ENCODE results near the gene TGIF2. TPM values are rescaled to one million over a fixed set of nuclear protein-coding genes. Genes with fewer than 3 reads are reported as not detected.
A peak's percentile ranks its signal among the peaks of the same experiment; 100 is the strongest.

TGIF2 gene
- total and polyA plus RNA-seq, 2 donors (not counting 3 experiments of a cell fraction or from before 2014, with no cell fraction given) = 18.9 to 21.0 TPM

DNA sequence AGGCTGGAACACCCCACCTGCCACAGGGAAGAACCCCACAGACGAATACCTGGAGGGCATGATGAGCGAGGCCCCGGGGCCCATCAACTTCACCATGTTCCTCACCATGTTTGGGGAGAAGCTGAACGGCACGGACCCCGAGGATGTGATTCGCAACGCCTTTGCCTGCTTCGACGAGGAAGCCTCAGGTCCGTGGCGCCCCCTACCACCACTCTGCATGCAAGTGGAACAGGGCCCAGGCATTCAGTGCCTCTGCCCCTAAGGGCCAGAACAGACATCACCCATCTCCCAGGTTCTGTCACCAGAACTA is 25.4 kb upstream of the TGIF2 start:
- no peaks in the 10 kb centered on the region for H3K79me2 ChIP-seq (ENCODE audit: control insufficient read depth, insufficient read depth, low read length)
- no peak for FAIRE-seq
- no TSS peak for BruUV-seq (replicated peaks)

DNA sequence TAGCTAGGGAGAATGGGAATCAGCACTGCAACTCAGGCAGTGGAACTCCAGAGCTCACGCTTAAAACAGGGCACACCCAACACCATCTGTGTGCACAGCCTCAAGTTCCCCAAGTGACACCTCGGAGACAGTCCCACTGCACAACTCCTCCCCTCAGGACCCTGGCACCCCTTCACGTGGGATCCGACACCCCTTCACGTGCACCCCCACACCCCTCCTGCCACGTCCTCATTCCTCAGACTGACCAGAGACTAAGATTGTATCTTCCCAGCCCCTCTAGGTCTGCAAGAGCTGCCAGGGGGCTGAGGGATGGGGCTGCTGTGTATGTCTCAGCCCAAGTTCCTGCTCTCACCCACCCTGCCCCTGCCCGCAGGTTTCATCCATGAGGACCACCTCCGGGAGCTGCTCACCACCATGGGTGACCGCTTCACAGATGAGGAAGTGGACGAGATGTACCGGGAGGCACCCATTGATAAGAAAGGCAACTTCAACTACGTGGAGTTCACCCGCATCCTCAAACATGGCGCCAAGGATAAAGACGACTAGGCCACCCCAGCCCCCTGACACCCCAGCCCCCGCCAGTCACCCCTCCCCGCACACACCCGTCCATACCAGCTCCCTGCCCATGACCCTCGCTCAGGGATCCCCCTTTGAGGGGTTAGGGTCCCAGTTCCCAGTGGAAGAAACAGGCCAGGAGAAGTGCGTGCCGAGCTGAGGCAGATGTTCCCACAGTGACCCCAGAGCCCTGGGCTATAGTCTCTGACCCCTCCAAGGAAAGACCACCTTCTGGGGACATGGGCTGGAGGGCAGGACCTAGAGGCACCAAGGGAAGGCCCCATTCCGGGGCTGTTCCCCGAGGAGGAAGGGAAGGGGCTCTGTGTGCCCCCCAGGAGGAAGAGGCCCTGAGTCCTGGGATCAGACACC is 24.4 kb upstream of the TGIF2 start:
- TF ChIP-seq MYC (IDR thresholded peaks at IDR 0.05; ENCODE audit: low read depth, low read length) (no peak), GATA2 (IDR thresholded peaks at IDR 0.05; ENCODE audit: insufficient read depth, insufficient read length, low read depth, low read length) (no peak), JUN (IDR thresholded peaks at IDR 0.05; ENCODE audit: borderline replicate concordance, insufficient read depth, insufficient read length, low read depth) (no peak), POLR2A (IDR thresholded peaks at IDR 0.05; ENCODE audit: low read depth, low read length) (no peak), POLR2AphosphoS5 (IDR thresholded peaks at IDR 0.05; ENCODE audit: insufficient read depth, low read depth, low read length) (no peak), EZH2 (IDR thresholded peaks at IDR 0.05; ENCODE audit: borderline replicate concordance, low read depth, low read length, severe bottlenecking) (no peak), FOS (IDR thresholded peaks at IDR 0.05; ENCODE audit: borderline replicate concordance, insufficient read depth, low read length) (no peak)
- TF ChIP-seq, protein P1, sequence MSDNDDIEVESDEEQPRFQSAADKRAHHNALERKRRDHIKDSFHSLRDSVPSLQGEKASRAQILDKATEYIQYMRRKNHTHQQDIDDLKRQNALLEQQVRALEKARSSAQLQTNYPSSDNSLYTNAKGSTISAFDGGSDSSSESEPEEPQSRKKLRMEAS (IDR thresholded peaks at IDR 0.05; ENCODE audit: insufficient read depth, insufficient read length) = no peak
- TF ChIP-seq, protein P2, sequence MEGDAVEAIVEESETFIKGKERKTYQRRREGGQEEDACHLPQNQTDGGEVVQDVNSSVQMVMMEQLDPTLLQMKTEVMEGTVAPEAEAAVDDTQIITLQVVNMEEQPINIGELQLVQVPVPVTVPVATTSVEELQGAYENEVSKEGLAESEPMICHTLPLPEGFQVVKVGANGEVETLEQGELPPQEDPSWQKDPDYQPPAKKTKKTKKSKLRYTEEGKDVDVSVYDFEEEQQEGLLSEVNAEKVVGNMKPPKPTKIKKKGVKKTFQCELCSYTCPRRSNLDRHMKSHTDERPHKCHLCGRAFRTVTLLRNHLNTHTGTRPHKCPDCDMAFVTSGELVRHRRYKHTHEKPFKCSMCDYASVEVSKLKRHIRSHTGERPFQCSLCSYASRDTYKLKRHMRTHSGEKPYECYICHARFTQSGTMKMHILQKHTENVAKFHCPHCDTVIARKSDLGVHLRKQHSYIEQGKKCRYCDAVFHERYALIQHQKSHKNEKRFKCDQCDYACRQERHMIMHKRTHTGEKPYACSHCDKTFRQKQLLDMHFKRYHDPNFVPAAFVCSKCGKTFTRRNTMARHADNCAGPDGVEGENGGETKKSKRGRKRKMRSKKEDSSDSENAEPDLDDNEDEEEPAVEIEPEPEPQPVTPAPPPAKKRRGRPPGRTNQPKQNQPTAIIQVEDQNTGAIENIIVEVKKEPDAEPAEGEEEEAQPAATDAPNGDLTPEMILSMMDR (IDR thresholded peaks at IDR 0.05; ENCODE audit: extremely low read depth in 1 of 2, insufficient read depth in 1 of 2, low read depth in 1 of 2, low read length in 2 of 2) = no peak
- no peaks in the 10 kb centered on the region for H3K9me3 ChIP-seq (replicated peaks; ENCODE audit: control insufficient read depth, insufficient read depth, low read length)
- H3K27ac ChIP-seq (ENCODE audit: insufficient read depth, low read depth, low read length) = no peak overlapping the region
- H3K36me3 ChIP-seq (ENCODE audit: control insufficient read depth in 2 of 2, extremely low read depth in 1 of 2, insufficient read depth in 2 of 2, low read length in 2 of 2) = peaks cover 0 to 5% of the 10 kb centered on the region in 2 experiments
- H3K4me1 ChIP-seq (ENCODE audit: control insufficient read depth, extremely low read depth, insufficient read depth, low read length) = peaks cover 5% of the 10 kb centered on the region
- H3K9ac ChIP-seq (replicated peaks; ENCODE audit: extremely low read depth, insufficient read depth, low read length) = no peak overlapping the region
- ChIA-PET CTCF (no interaction called here), POLR2A (no interaction called here)
- FAIRE-seq (no peak), DNase-seq (ENCODE audit: low read depth, low spot score) (no peak)
- no peaks in the 10 kb centered on the region for H3K27me3 ChIP-seq (ENCODE audit: control insufficient read depth in 2 of 2, insufficient read depth in 2 of 2, low read length in 2 of 2)
- intact Hi-C loops (cut with micrococcal nuclease) = no loop called here
- H4K20me1 ChIP-seq (replicated peaks; ENCODE audit: control insufficient read depth, extremely low read depth, insufficient read depth, low read length) = no peaks in the 10 kb centered on the region
- dilution Hi-C loops (cut with MboI; ENCODE audit: extremely low pct_ligation_motif_present, low sequenced_read_pairs) = no loop called here
- no peak overlapping the region for H3K4me2 ChIP-seq (ENCODE audit: insufficient read depth, low read length)
- H2AFZ ChIP-seq (ENCODE audit: low read depth, low read length) = no peak overlapping the region
- H3K9me1 ChIP-seq (replicated peaks; ENCODE audit: control insufficient read depth, extremely low read depth, insufficient read depth, low read length) = no peaks in the 10 kb centered on the region
- TSS peak; percentile 80 for BruUV-seq (replicated peaks)
- no peak overlapping the region for H3K4me3 ChIP-seq (replicated peaks in 1 of 3; ENCODE audit: insufficient read depth in 1 of 3, low read depth in 1 of 3, low read length in 3 of 3)
- no peaks in the 10 kb centered on the region for H3K79me2 ChIP-seq (ENCODE audit: control insufficient read depth, insufficient read depth, low read length)

More for the DNA sequence above, 25.4 kb upstream of the TGIF2 start:
- intact Hi-C loops (cut with micrococcal nuclease) = no loop called here
- no peak for DNase-seq (ENCODE audit: low read depth, low spot score)
- dilution Hi-C loops (cut with MboI; ENCODE audit: extremely low pct_ligation_motif_present, low sequenced_read_pairs) = no loop called here
- CTCF ChIA-PET = interaction anchor here (1.3 kb wide), 1 partner anchor 42 kb away, joined by 3 read pairs; no protein-coding TSS in a partner anchor
- POLR2A ChIA-PET = no interaction called here
- H2AFZ ChIP-seq (ENCODE audit: low read depth, low read length) = no peak overlapping the region
- no peaks in the 10 kb centered on the region for H4K20me1 ChIP-seq (replicated peaks; ENCODE audit: control insufficient read depth, extremely low read depth, insufficient read depth, low read length)
- H3K27ac ChIP-seq (ENCODE audit: insufficient read depth, low read depth, low read length) = no peak overlapping the region
- H3K9ac ChIP-seq (replicated peaks; ENCODE audit: extremely low read depth, insufficient read depth, low read length) = no peak overlapping the region
- H3K4me2 ChIP-seq (ENCODE audit: insufficient read depth, low read length) = no peak overlapping the region
- no peaks in the 10 kb centered on the region for H3K27me3 ChIP-seq (ENCODE audit: control insufficient read depth in 2 of 2, insufficient read depth in 2 of 2, low read length in 2 of 2)
- H3K4me1 ChIP-seq (ENCODE audit: control insufficient read depth, extremely low read depth, insufficient read depth, low read length) = peaks cover 8% of the 10 kb centered on the region
- no peak overlapping the region for H3K4me3 ChIP-seq (replicated peaks in 1 of 3; ENCODE audit: insufficient read depth in 1 of 3, low read depth in 1 of 3, low read length in 3 of 3)
- peaks cover 0 to 5% of the 10 kb centered on the region in 2 experiments for H3K36me3 ChIP-seq (ENCODE audit: control insufficient read depth in 2 of 2, extremely low read depth in 1 of 2, insufficient read depth in 2 of 2, low read length in 2 of 2)
- no peak for TF ChIP-seq GATA2 (IDR thresholded peaks at IDR 0.05; ENCODE audit: insufficient read depth, insufficient read length, low read depth, low read length)
- TF ChIP-seq, protein P2 (IDR thresholded peaks at IDR 0.05; ENCODE audit: extremely low read depth in 1 of 2, insufficient read depth in 1 of 2, low read depth in 1 of 2, low read length in 2 of 2) = peak in 1 of 2 donors; percentile 26
- H3K9me3 ChIP-seq (replicated peaks; ENCODE audit: control insufficient read depth, insufficient read depth, low read length) = no peaks in the 10 kb centered on the region
- no peaks in the 10 kb centered on the region for H3K9me1 ChIP-seq (replicated peaks; ENCODE audit: control insufficient read depth, extremely low read depth, insufficient read depth, low read length)
